GM19452 (cell line): ENCODE data around the gene ITIH3.

Source experiments
- ATAC-seq: cut with Tn5 transposase; IDR thresholded peaks from one replicate; pipeline ENCODE4 v1.9.1; 2021; ENCODE audit not compliant: unreplicated experiment

Gene ITIH3

GRCh38 chr3:52820736-52821135 is 26.1 kb downstream of the ITIH3 start:
- ATAC-seq = no peak

GRCh38 chr3:52822363-52822762 is 27.8 kb downstream of the ITIH3 start:
- ATAC-seq = no peak

GRCh38 chr3:52824037-52824436 is 29.4 kb downstream of the ITIH3 start:
- ATAC-seq = no peak

GRCh38 chr3:52827441-52827840 is 32.8 kb downstream of the ITIH3 start:
- ATAC-seq = no peak

GRCh38 chr3:52827866-52828376 is 33.3 kb downstream of the ITIH3 start:
- ATAC-seq = no peak

- no peak for ATAC-seq
Observed at GRCh38 chr3:52829482-52829881, 34.9 kb downstream of the ITIH3 start.

GRCh38 chr3:52829906-52830463 is 35.4 kb downstream of the ITIH3 start:
- no peak for ATAC-seq

GRCh38 chr3:52830535-52831258 is 36.1 kb downstream of the ITIH3 start, which contains the start of gene ITIH4:
TSS of gene ITIH4 (minus strand) at chr3:52830672. CDS start at chr3:52830642, 30 bp downstream.
- no peak for ATAC-seq

- ATAC-seq = no peak
Observed at GRCh38 chr3:52831500-52832301, 37.1 kb downstream of the ITIH3 start.

- no peak for ATAC-seq
Observed at GRCh38 chr3:52833202-52833601, 38.6 kb downstream of the ITIH3 start.

- ATAC-seq = no peak
Observed at GRCh38 chr3:52834871-52835501, 40.4 kb downstream of the ITIH3 start, which contains the start of gene MUSTN1. TSS of gene MUSTN1 (minus strand) at chr3:52835019. CDS start at chr3:52834948, 71 bp downstream.

- no peak for ATAC-seq
Observed at GRCh38 chr3:52835766-52836470, 41.3 kb downstream of the ITIH3 start.

GRCh38 chr3:52836471-52836845 is 41.9 kb downstream of the ITIH3 start:
- ATAC-seq = no peak

GRCh38 chr3:52836986-52837385 is 42.4 kb downstream of the ITIH3 start:
- no peak for ATAC-seq

GRCh38 chr3:52838561-52839267 is 44.1 kb downstream of the ITIH3 start:
- peak; percentile 64 for ATAC-seq

GRCh38 chr3:52839268-52839575 is 44.6 kb downstream of the ITIH3 start:
- no peak for ATAC-seq

GRCh38 chr3:52839892-52840545 is 45.4 kb downstream of the ITIH3 start:
- ATAC-seq = no peak

- no peak for ATAC-seq
Observed at GRCh38 chr3:52841211-52841980, 46.8 kb downstream of the ITIH3 start.

GRCh38 chr3:52841981-52842340 is 47.4 kb downstream of the ITIH3 start:
- ATAC-seq = no peak
